HG03521 (cell line): ENCODE data around the gene LDLRAD4.

Experiments used
- ATAC-seq: cut with Tn5 transposase; IDR thresholded peaks from one replicate; pipeline ENCODE4 v1.9.1; 2021; ENCODE audit warnings: mild to moderate bottlenecking, moderate library complexity; ENCODE audit not compliant: unreplicated experiment

The LDLRAD4 gene

DNA sequence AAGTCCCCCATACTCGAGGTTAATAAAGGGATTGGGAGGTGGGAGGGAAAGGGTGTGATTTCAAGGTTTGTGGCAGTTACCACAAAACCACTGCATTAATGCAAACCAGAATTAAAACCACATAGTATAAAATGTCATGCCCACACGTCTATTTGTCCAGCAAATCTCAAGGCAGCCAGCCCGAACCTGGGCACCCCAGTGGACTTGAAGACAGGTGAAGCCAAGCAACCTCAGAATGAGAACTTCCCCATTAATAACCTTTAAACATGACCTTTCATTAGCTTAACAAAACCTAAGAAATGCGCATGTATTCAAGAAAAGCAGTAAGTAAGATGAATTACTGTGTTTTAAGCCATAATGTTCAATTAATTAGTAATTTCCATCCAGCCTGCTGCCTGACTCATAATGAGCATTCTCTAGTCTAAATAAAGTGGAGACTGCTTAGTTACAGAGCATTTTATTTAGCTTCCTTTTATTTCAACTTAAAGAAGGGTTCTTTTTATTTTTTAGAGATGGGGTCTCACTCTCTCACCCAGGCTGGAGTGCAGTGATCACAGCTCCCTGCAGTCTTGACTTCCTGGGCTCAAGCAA is 278.2 kb downstream of the LDLRAD4 start:
- ATAC-seq: no peak

DNA sequence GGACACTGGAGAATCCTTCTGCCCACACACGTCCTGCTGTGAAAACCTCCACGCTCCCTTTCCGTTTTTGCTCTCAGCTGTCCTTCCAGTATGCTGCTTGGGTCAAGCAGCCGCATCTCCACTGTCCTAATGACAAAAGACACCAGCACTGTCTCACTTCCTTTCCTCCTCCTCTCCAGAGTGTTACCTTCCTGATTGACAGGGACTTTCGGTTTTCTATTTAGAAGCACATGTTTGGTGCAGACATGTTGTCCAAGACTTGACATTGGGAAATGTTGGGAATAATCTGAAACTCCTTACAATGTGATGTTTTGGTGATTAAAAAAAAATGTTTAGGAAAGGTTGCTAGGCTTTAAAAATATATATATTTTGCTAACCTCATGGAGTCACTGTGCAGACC is 281.2 kb downstream of the LDLRAD4 start:
- no peak for ATAC-seq

DNA sequence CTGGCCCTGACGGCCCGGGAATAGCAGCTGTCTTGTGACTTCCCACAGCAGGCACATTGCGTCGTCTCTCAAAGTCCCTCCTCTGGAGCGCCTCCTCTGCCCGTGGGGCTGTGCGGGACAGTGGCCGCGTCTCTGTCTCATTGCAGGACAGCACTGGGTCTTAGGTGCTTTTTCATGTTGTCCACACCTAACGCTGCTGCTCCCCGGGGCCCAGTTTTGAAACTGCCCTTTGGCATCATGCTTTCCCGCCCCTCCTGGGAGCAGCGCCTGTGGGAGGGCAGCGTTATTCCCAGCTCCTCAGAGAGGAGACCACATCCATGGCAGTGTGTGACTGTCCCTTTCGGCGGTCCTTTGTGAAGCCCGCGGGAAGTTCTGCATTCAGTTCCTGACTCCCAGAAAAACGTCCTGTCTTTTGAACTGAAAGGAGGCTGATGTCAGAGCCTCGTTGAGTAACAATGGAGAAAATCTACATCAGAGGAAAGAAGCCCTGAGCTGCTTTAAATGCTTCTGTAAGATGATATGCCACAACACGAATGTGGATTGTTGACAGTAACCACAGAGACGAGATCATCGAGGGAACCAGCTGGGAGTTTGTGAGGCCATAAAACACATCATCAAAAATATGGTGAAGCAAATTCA is 281.8 kb downstream of the LDLRAD4 start:
- no peak for ATAC-seq

DNA sequence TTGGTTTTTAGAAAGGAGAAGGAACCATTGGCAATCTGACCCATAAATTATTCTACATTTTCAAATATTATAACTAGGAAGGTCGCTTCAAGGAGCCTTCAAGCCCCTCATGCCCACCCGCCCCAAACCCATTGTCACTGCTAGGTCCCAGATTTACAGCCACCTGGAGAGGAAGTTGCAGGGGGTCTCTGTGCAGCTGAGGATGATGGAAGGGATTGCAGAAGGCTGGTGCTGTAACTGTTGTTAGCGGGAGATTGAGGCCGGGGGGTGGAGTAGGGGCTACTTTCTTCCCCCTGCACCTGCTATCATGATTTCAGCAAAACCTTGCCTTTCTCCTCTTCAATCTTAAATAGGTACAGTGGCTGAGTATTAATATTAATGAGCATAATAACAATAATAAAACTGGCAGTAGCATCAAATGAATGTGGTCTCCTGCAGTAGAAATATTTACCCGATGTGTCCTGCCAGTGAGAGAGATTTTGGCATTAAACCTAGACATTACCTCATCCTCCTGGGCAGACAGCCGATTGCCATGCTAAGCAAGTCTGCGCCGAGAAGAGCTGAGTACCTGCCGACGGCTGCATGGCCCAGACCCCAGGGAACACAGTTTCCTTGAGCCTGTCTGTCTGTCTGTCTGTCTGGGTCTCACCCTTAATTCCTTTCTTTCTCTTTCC is 282.4 kb downstream of the LDLRAD4 start:
- ATAC-seq: no peak

DNA sequence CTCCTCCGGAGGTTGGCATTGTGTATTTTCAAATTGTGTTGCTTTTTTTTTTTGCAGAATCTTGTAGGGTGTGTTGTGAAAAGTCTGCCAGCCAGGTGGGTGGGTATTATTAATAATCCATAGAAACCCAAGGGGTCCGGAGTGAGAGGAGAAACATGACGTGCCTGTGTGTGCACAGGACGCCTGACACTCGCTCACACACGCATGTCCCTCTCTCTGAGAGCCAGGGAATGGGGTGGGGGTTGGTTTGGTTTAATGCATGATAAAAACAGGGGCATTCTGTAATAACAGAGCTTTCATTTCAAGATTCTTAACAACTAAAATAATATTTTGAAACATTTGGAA is 283.0 kb downstream of the LDLRAD4 start:
- no peak for ATAC-seq

DNA sequence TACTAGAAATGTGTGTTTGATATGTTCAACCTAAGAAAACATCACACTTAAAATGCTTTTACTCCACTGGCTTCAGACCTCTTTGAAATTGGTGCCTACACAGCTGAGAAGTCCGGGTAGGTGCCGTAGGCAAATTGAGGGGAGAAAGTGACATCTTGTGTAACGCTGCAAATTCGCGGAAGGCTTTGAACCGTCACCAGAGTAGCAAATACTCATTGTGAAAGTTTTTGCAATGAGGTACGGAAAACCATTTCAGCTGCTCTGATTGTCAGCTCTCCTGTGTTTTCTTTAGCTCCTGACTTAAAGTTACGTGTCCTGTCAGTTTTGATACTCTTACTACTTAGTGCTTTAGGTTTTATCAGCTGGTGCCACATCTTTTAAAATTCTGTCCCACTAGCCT is 283.3 kb downstream of the LDLRAD4 start:
- no peak for ATAC-seq

DNA sequence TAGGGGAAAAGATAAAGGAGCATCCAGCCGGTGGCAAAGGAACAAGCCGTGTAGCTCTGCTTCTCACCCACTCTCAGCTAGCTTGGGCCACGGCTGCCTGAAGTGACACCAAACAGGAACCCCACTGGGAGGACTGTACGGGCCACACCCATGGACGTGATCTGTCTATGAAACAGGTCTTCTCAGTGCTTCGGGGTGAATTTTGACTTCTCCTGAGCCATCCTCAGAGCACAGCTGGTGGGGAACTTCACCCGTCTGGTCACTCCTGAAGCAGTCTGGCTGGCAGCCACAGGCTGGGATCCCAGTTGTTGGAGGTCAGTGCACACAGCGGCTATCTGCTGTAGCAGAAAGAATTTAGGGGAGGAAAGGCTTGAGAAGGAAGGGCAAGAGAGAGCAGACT is 284.0 kb downstream of the LDLRAD4 start:
- no peak for ATAC-seq

DNA sequence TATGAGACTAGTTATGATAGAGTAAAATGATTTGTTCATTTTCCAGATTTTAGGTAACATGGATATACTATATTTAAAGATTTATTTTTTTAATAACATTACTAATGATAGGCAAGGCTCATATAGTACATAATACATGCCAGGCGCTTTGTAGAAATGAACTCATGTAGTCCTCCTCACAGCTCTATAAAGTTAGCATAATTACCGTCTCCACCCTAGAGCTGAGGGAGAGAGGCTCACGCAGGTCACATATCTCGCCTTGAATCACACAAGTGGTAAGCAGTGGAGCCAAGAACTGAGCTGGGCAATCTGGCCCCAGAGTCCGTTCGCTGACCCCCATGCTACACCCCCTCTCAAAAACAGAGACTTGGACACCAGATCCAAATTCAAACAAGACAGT is 285.3 kb downstream of the LDLRAD4 start:
- no peak for ATAC-seq

DNA sequence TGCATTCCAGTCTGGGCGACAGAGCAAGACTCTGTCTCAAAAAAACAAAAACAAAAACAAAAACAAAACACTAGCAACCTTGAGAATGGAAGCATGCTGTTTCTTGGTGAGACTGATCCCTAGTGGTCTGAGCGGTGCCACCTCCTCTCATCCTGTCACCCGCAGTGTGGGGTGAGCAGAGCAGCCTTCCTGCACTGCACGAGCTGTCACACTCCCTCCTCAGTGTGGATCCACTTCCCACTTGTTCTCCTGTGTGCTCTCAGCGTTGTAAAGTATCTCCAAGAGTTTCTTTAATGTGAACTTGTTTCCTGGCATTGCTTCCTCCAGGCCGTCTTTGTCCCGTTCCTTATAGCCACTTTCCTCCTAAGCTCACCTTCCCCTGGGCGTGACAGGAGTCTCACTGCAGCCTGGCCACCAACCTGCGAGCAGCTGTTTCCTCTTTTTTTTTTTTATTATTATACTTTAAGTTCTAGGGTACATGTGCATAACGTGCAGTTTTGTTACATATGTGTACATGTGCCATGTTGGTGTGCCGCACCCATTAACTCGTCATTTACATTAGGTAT is 287.3 kb downstream of the LDLRAD4 start:
- no peak for ATAC-seq

DNA sequence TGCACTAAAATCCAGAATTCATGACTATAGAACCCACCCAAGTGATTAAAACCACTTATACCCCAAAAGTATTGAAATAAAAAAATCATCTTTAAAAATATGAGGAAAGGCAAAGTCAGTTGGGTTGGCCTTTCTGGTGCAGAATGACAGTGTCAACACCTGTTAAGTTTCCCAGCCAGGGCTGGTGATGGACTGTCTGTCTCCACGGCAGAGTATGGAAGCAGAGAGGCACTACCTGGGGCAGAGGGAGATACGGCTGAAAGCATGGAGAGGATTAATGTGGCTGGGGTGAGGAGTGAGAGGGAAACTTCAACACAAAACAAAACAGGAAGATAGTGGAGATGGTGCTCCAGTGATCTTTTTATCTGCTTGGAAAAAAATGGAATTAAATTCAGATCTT is 292.0 kb downstream of the LDLRAD4 start:
- ATAC-seq: no peak

DNA sequence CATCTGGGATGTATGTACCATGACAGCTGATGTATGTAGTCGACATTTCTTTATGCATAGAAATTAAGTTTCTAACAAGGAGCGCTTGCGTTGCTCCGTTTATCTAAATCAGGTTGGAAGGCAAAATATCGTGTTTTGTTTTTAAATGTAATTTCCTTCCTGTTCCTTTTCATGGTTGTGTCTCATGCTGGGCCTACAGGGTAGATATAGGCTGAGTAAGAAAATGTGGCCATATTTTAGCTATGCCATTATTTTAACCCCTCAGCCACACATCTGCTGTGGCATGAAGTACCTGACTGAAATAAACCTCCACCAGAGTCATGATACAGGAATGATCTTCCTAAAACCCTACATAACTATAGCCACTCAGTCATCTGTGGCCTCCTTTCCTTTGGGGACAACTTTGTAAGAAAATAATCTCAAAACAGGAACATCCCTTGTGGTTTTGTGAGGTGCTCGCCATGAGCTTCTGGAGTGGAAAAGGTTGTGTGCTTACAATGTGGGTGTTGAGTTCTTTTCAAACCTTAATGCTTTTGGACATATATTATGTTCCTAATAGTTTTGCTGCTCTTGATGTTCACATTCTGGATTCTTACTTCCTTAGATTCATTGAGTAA is 293.5 kb downstream of the LDLRAD4 start:
- ATAC-seq: no peak

DNA sequence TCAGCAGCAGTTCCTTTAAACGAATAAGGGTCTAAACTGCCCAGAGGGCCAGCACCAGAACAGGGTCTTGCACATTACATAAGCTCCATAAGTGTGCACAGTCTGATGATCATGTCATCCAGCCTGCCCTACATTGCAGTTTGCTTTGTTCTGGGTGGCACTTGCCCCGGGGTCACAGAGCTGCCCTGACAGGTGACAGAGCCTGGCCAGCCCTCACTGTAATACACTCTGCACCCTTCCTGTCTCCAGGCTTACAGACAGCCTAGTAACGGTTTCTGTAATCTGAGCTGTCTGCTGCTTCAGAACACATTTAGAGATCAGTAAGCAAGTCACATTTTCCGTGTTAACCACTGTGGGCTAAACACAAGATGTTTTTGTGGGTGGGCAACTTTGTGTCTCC is 294.5 kb downstream of the LDLRAD4 start:
- ATAC-seq: no peak

DNA sequence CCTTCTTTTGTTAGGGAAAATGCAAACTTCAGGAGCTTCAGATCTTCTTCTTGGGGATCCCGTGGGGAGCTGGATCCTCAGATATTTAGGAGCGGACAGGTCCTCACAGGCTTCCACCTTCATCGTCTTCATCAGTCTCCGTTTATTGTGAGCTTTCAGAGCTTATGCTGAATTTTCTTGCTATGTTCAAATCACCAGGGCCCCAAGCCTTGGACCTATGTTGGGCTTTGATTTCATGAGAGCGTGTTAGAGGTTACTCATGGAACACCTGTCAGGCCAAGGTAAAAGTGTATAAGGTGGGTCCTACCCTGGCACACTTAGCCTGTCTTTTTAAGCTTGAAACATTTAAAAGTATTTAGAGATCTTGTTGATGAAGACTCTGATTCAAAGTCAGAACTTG is 294.9 kb downstream of the LDLRAD4 start:
- ATAC-seq: no peak

DNA sequence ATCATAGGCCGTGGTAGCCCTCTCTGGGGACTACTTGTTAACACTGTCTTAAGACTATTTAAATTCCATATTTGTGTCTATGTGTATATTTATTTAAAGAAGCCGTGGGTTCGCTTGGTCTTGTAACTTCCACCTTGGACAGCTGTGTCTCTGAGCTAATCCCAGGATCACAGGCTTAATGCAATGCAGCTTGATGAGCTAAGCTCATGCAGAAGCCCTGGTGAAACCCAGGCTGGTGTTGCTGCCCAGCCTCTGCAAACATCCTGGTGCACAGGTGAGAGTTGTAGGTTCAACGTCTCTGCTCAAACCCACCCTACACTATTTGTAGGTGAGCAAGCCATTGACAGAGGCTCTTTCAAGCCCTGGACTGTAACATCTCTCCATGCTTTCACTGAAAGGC is 296.0 kb downstream of the LDLRAD4 start:
- ATAC-seq: no peak

DNA sequence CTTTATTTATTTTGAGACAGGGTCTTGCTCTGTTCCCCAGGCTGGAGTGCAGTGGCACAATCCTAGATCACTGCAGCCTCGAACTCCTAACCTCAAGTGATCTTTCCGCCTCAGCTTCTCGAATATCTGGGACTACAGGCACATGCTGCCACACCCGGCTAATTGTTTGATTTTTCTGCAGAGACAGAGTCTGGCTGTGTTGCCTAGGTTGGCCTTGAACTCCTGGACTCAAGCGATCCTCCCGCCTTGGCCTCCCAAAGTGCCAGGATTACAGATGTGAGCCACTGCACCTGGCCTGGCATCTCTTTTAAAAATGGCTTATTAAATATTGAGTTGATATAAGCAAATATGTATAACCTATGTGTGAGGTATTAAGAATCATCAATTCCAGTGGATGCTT is 298.3 kb downstream of the LDLRAD4 start:
- ATAC-seq: no peak

DNA sequence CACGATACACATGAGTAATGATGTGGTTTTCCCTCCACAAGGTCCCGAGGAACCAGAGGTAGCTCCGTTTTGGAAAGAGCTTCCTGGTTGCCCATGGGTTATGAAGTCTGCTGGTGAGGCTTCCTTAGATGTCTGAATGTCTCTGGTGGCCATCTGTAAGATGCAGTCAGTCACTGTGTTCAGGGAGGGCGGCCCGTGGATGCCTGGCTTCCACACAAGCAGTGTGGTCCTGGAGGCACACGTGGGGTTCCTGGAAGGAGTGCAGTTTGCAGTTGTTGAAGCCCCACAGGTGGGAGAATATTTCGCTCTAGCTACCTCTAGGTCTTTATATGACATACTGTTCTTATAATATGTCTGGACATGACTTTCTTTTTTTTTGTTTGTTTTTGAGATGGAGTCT is 298.8 kb downstream of the LDLRAD4 start:
- ATAC-seq: no peak

DNA sequence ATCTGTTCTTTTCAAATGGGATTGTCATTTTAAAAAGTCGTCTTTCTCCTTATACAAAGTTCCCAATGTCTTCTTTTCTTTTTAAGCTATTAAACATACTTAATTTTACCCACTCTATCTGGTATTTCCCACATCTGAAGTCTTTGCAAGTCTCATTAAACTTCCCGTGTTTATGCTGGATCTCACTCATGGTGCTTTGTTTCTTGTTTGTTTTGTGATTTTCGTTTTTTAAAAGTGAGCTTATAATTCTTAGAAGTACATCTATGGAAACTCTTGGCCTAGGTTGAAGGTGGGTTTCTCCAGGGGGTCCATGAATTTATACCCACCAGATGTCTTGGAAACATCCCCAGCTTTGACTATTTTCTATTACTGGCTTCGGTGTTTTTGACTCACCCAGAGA is 299.8 kb downstream of the LDLRAD4 start:
- ATAC-seq: no peak

DNA sequence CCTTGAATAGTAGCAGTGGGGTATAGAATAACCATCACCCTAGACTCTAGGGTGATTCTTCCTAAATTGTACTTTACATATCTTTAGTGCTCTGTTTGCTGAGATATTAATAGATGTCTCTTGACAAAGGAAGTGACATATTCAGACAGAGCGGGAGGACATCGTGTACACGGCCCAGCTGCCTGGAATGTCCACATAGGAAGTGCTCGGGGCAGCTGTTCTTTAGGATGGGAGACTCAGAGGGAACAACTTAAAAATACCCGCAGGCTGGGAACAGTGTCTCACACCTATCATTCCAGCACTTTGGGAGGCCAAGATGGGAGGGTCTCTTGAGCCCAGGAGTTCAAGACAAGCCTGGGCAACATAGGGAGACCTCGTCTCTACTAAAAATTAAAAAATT is 301.7 kb downstream of the LDLRAD4 start:
- ATAC-seq: no peak

DNA sequence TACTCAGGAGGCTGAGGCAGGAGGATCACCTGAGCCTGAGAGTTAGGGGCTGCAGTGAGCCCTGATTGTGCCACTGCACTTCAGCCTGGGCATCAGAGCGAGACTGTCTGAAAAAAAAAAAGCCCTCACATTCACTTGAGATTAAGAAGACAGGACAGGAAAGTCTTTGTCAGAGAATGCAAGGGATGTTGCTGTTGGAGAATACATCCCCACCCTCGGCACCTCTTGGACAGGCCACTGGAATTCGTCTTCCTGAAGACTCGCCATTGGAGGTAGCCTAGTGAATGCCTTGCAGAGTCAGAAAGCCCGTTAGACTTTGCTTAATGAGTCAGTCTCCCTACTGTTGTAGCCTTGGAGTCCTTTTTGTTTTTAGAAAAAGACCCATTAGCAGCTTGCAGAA is 302.2 kb downstream of the LDLRAD4 start:
- no peak for ATAC-seq

DNA sequence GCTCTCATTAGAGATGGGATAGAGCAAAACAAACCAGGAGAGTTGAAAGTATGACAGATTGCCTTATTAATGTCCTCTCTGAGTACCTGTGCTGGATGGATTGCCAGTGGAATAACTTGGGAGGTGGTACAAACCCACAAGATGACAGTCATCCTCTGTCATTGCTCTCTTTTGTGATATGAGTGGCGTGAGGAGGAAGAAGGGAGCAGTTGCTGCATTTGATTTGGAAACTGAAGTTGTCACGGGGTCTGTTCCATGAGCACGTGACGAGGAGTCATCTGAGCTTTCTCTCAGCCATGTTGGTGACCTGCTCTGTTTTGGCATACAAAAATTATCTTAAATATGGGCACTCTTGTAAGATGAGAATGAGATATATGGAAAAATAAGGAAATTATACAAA is 302.9 kb downstream of the LDLRAD4 start:
- ATAC-seq: no peak

DNA sequence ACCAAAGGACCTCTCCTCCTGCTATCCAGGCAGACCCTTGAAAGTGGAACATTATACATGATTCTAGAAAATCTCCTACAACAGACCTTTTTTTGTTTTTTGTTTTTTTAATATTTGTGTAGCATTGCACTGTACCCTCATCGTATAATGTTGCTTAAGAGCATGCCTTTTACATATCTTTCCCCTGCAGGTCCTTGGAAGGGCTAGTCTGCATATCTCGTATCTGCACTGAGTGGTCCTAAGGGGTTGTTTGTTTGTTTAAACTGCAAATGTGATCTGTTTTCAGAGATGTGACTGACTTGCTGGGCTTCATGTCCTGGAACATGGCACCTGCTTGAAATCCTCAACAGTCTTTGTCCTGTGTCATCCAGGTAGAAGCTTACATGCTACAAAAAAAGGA is 303.7 kb downstream of the LDLRAD4 start:
- no peak for ATAC-seq
